GM12864 (cell line): Measurements from ENCODE around the gene KMT2C.

Source experiments
- DNase-seq: peaks from one replicate; pipeline ENCODE4 v3.0.0-alpha.2; 2011; ENCODE audit warnings: low read depth
- H3K4me3 ChIP-seq: 2 replicates; pipeline ENCODE4 v1.5.1; 2011; ENCODE audit warnings: mild to moderate bottlenecking, low read depth, low read length, control low read depth
- CTCF ChIP-seq: IDR thresholded peaks from 2 replicates; pipeline ENCODE4 v1.5.1; 2011; ENCODE audit warnings: low read depth, mild to moderate bottlenecking, moderate library complexity, low read length, control low read depth, inconsistent platforms; ENCODE audit errors: missing control alignments

Gene KMT2C

GRCh38 chr7:152130658-152131590 lies 304.9 kb downstream of the KMT2C start:
- no peak overlapping the region for H3K4me3 ChIP-seq
- TF ChIP-seq CTCF = no peak
- no peak for DNase-seq

GRCh38 chr7:152129682-152130081 lies 306.1 kb downstream of the KMT2C start:
- no peak for TF ChIP-seq CTCF
- no peak overlapping the region for H3K4me3 ChIP-seq
- DNase-seq = no peak

DNA sequence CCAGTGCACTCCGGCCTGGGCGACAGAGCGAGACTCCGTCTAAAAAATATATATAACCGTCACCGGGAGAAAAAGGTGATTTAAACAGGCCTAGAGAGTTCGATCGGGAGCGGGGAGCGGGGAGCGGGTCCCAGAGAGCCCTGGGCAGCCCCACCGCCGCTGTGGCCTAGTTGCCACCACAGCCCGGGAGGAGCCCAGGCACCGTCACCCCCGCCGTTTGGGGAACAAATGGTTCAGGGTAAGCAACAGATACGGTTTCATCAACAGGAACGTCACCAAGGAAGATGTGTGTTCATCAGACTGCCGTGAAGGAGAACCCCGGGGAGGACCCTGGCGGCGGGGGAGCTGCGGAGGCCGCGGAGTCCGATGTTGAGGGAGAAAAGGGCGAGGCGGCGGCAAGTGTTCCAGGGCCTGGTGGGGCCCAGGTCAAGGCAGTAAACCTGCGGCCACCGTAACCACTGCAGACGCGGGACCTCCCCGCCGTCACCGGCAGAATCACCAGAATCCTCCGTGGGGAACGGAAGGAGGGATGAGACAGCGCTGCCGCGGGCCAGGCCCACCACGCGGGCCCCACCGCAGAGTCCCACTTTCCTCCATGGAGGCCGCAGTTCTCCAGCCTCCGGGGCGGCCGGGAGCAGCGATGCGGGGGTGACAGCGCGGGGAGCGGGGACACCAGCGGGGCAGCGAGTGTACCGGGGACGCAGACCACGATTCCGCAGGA lies 306.9 kb downstream of the KMT2C start:
- H3K4me3 ChIP-seq = no peak overlapping the region
- DNase-seq = no peak
- no peak for TF ChIP-seq CTCF

GRCh38 chr7:152128252-152128651 lies 307.6 kb downstream of the KMT2C start:
- DNase-seq = no peak
- no peak for TF ChIP-seq CTCF

GRCh38 chr7:152127229-152127628 lies 308.6 kb downstream of the KMT2C start:
- no peak for TF ChIP-seq CTCF
- no peak overlapping the region for H3K4me3 ChIP-seq
- no peak for DNase-seq

More at GRCh38 chr7:152128252-152128651, 307.6 kb downstream of the KMT2C start:
- H3K4me3 ChIP-seq = no peak overlapping the region

DNA sequence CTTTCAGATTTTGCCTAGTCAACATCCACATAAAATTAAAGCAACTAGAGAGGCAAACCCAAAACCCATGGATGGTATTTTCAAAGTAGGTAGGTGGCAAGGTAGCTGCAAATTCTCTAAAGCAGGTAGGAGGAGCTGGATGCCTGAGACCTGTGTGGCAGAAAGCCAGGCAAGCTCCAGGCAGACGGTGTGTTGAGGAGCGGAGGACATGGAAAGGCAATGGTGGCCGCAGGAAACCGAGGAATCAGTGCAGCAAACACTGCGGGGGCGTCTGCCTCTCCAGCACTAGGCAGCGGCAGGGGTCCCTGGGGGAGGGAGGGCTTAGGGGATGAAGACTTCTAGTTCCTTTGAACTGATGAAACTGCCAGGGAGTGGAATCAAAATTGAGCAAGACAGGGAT lies 309.1 kb downstream of the KMT2C start:
- no peak for DNase-seq
- no peak for TF ChIP-seq CTCF
- H3K4me3 ChIP-seq = no peak overlapping the region
